HG02870 (cell line): ENCODE measurements around the gene AFF1.

Experiments
- ATAC-seq: cut with Tn5 transposase; IDR thresholded peaks from one replicate; pipeline ENCODE4 v1.9.1; 2021; ENCODE audit warnings: mild to moderate bottlenecking, moderate library complexity; ENCODE audit not compliant: unreplicated experiment

The AFF1 gene

GRCh38 chr4:86934771-86935565 lies at the start of gene AFF1:
Gene AFF1, plus strand, starts transcription at chr4:86935011. Its CDS starts 13,523 bp downstream, at chr4:86948534.
- ATAC-seq = peak; percentile 38

- no peak for ATAC-seq
These were observed 44.0 kb upstream of the AFF1 start for GRCh38 chr4:86890790-86891189.

GRCh38 chr4:86891762-86892635 lies 42.8 kb upstream of the AFF1 start, which contains the start of gene C4orf36:
Gene C4orf36, minus strand, starts transcription at chr4:86892422. Its CDS starts 902 bp downstream, at chr4:86891520.
- peak; percentile 58 for ATAC-seq

- ATAC-seq = peak; percentile 2
These were observed 42.2 kb upstream of the AFF1 start for GRCh38 chr4:86892636-86892960.

- no peak for ATAC-seq
These were observed 41.7 kb upstream of the AFF1 start for GRCh38 chr4:86893136-86893535.

GRCh38 chr4:86894455-86894854 lies 40.4 kb upstream of the AFF1 start:
- ATAC-seq = no peak

GRCh38 chr4:86895692-86896488 lies 38.9 kb upstream of the AFF1 start:
- ATAC-seq = peak; percentile 48

- no peak for ATAC-seq
These were observed 38.2 kb upstream of the AFF1 start for GRCh38 chr4:86896596-86896995.

- ATAC-seq = no peak
These were observed 36.2 kb upstream of the AFF1 start for GRCh38 chr4:86898562-86898961.

GRCh38 chr4:86901864-86902263 lies 32.9 kb upstream of the AFF1 start:
- ATAC-seq = no peak

GRCh38 chr4:86908251-86908657 lies 26.6 kb upstream of the AFF1 start:
- ATAC-seq = no peak

GRCh38 chr4:86909546-86910295 lies 25.1 kb upstream of the AFF1 start:
- no peak for ATAC-seq

GRCh38 chr4:86910369-86910768 lies 24.4 kb upstream of the AFF1 start:
- ATAC-seq = no peak

GRCh38 chr4:86910820-86911684 lies 23.8 kb upstream of the AFF1 start:
- ATAC-seq = no peak

GRCh38 chr4:86916392-86916791 lies 18.4 kb upstream of the AFF1 start:
- ATAC-seq = no peak

GRCh38 chr4:86917212-86918039 lies 17.4 kb upstream of the AFF1 start:
- ATAC-seq = no peak

- ATAC-seq = no peak
These were observed 16.2 kb upstream of the AFF1 start for GRCh38 chr4:86918539-86919072.

GRCh38 chr4:86919561-86920223 lies 15.1 kb upstream of the AFF1 start:
- ATAC-seq = no peak
